CD4-positive, alpha-beta T cell treated with Interleukin-15 for 4 hours (primary cell): ENCODE data around the gene GCSH.
A peak's percentile ranks its signal among the peaks of the same experiment; 100 is the strongest.

Experiments
- DNase-seq: peaks from one replicate; pipeline ENCODE4 v3.0.0-alpha.2; 2020; ENCODE audit warnings: low spot score

Gene GCSH

DNA sequence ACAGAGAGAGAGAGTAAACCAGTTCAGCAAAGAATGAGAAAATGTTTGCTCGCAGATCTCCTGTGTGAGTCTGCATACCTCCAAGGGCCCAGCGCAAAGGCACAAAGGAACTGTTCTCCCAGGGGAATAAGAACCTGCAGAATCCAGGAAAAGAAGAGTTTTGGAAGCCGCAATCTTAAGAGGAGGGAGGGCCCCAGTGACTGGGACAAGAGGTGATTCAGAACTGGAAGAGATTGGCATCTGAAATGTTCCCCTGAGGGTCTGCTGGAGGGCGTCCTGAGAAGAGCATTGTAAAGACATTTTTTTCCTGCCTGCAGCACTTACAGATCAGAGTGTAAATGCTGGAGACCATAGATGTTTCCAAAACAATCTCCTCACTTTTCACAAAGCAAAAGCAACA, 54.5 kb downstream of the GCSH start:
- no peak for DNase-seq

DNA sequence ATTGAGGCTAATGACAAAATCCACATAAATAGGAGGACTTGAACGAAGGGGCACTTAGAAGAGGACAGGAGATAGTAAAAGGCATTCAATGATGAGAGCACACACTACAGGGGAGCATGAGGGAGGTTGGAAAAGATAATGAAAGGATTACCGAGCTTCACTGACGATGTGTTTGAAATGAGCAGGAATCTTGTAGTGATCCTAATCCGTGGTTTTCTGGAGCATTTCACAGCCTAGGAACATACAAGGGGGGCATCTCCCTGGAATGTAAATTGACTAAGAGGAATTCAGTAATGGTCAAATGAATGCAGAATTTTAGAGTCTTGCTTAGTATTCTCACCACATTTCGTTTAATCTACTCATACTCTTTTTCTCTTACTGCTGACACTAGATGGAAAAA, 55.4 kb downstream of the GCSH start:
- DNase-seq: no peak

DNA sequence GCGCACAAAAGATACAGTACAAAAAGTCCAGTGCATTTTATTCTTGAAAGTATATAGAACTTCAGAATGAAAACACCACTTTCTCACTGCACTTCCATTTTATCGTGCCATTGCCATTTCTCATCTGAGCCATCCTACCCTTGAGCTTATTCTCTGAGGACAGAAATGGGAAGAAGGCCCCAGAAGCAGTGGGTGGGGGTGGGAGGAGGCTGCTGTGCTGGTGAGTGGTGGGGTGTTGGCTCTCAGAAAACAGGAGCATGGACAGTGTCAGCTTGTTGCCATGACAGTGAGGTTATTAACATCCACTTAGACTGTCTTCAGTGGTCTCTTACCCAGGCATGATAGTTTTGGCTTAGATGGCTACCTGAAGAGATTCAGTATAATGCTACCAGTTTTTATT, 56.1 kb downstream of the GCSH start:
- no peak for DNase-seq

DNA sequence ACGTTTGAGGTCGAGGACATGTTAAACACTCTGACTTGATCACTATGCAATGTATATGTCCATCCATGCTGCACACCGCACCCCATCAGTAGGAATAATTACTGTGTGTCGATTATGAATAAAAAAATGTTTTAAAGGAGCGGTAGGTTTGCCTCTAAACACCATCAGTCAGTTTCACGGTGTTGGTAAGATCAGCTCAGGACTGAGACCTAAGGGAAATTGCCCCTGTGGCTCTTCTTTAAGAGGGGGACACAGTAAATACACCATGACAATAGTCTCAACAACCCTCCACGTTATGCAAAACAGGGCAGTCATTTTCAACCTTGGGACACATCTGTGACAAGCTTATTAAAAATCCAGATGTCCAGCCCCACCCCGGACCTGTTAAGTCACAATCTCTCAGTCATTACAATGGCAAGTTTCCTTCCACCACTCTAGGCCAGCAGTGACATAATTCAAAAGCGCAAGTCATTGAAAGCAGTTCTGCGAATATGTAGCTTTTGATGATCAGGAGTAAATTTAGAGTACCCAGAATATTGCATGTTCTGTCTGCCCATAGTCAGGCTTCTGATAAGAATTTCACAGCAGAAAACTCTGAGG, 59.3 kb downstream of the GCSH start:
- DNase-seq: no peak

DNA sequence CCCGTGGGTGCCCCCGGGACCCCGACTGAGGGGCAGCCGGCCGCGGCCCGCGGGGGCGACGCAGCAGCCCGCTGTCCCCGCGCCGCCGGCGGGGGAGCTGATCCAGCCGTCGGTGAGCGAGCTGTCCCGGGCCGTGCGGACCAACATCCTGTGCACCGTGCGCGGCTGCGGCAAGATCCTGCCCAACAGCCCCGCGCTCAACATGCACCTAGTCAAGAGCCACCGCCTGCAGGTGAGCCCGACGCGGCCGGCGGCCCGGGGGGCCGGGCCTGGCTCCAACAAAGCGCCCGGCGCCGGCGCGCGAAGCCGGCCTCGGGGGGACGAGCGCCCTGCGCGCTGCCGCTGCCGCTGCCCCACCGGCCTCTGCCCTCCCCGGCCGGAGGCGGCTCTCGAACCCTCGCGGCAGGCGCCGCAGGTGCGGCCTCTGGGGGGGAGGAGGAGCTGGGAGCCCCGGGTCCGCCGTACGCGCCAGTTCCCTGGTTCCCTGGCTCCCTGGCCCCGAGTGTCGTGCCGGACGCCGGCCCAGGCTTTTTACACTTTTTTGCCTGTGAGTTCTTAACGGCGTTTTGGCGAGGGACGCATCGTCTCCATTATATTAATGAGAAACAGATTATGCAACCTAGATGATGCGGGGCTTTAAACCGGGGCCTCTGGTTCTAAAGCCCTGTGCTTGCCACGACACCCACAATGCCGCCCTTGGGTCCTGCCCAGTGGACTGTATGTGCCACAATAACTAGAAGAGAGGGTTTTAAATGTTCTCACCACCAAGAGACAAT, 60.0 kb downstream of the GCSH start:
- peak; percentile 30 for DNase-seq

DNA sequence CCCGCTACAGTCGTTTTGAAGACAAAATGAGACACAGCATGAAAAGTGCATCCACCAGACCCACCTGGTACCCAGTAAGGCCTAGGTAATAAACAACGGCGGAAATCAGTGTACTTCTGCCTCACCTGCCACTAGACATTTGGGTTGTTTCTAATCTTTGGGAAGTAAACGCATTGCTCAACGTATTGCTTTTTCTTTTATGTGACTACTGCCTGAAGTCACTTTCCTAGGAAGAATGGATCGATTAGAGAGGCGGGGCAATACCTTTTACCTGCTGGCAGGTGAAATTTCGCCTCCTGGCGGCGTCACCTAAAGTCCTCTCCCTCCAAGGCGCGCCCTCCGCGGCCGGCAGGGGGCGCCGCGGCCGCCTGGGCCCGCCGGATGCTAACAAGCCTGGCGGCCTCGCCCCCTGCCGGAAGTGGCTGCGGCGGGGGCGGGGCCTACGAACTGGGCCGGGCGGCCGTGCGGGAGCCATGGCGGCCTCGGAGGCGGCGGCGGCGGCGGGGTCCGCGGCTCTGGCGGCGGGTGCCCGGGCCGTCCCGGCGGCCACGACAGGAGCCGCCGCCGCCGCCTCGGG, 60.7 kb downstream of the GCSH start, which contains the start of gene ATMIN:
Gene ATMIN, plus strand, starts transcription at position 445 of the 577 bp plus-strand sequence. Its CDS starts 29 bp downstream, at position 474.
- peak; percentile 90 for DNase-seq
